Epithelial cell of prostate (primary cell): ENCODE measurements around the gene CRACDL.

Experiments used
- DNase-seq: peaks from one replicate; pipeline ENCODE4 v3.0.0-alpha.2; 2011; ENCODE audit warnings: low read depth, low spot score
- H3K27ac ChIP-seq: fragments of 450-650 bp; 2 replicates; pipeline ENCODE4 v1.5.1; 2017; ENCODE audit warnings: mild to moderate bottlenecking

Gene CRACDL

GRCh38 chr2:98935777-98936352 is at the start of gene CRACDL:
TSS of gene CRACDL (minus strand) at chr2:98936225. CDS start at chr2:98846800, 89,425 bp downstream.
- DNase-seq, result no peak

GRCh38 chr2:98975611-98976010 is 39.6 kb upstream of the CRACDL start:
- H3K27ac ChIP-seq, result no peak overlapping the region
- DNase-seq, result no peak

More at GRCh38 chr2:98935777-98936352, at the start of gene CRACDL:
- H3K27ac ChIP-seq, result no peak within 1 kb of the TSS

- no peak for DNase-seq
- H3K27ac ChIP-seq, result no peak overlapping the region
Observed at GRCh38 chr2:98972582-98973167, 36.6 kb upstream of the CRACDL start.

DNA sequence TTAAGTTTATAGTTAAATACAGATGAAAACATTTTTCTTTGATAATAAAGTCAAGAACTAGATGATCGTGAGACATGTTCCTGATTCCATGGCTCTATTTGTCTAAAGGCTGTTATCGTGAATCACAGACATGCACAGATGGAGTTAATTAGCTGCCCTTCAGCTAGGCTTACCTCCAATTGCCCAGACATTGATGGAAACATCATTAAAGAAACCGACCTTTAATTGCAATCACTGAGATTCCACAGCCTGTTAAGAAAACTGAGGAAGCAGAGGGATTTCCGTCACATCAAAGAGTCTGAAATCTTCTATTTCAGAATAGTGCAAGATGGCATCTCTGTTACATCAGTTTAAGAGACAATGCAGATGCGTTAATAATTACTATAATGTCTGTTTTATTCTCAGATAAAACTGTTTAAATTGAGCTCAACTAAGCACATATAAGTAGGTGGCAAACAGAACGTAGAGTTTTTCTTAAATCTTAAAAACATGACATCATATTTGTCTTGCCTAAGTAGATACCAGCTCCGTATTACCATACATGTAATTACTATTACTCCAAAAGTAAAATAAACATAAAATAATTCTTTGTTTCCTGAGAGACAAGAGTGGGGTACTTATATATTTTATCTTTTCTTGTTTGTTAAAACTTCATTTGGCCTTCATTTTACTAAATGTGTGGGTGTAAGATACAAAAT is 23.9 kb upstream of the CRACDL start:
- no peak overlapping the region for H3K27ac ChIP-seq
- no peak for DNase-seq

- DNase-seq, result no peak
- no peak overlapping the region for H3K27ac ChIP-seq
Observed at GRCh38 chr2:98952966-98953365, 16.9 kb upstream of the CRACDL start.

GRCh38 chr2:98948956-98949739 is 13.1 kb upstream of the CRACDL start:
- H3K27ac ChIP-seq, result no peak overlapping the region
- no peak for DNase-seq

- H3K27ac ChIP-seq, result no peak overlapping the region
- DNase-seq, result no peak
Observed at GRCh38 chr2:98947554-98947953, 11.5 kb upstream of the CRACDL start.

- no peak overlapping the region for H3K27ac ChIP-seq
- DNase-seq, result no peak
Observed at GRCh38 chr2:98946855-98947254, 10.8 kb upstream of the CRACDL start.

- no peak overlapping the region for H3K27ac ChIP-seq
- no peak for DNase-seq
Observed at GRCh38 chr2:98944775-98945174, 8.8 kb upstream of the CRACDL start.

DNA sequence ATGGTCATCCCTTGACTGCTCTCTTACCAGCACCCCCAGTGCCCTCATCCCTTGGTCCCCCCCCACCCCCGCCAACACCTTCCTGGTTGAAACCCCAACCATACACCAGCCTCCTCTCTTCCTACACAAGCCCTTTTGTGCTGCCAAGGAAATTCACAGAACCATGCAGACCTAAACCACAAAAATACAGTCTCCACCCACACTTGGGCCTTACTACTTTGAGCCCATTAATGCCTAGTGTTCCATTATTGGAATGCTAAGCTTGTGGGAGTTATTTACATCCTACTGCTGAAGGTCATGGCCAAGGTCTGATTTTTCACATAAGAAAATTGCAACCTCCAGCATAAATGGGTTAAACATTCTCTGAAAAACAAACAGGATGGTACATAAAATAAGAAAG is 4.1 kb upstream of the CRACDL start:
- DNase-seq, result no peak
- no peak overlapping the region for H3K27ac ChIP-seq

- DNase-seq, result no peak
- no peak overlapping the region for H3K27ac ChIP-seq
Observed at GRCh38 chr2:98937906-98938305, 1.9 kb upstream of the CRACDL start.

GRCh38 chr2:98936353-98937351 is 627 bp upstream of the CRACDL start:
- H3K27ac ChIP-seq, result no peak overlapping the region
- DNase-seq, result no peak

GRCh38 chr2:98935111-98935770 is 784 bp downstream of the CRACDL start:
- no peak overlapping the region for H3K27ac ChIP-seq
- no peak for DNase-seq

DNA sequence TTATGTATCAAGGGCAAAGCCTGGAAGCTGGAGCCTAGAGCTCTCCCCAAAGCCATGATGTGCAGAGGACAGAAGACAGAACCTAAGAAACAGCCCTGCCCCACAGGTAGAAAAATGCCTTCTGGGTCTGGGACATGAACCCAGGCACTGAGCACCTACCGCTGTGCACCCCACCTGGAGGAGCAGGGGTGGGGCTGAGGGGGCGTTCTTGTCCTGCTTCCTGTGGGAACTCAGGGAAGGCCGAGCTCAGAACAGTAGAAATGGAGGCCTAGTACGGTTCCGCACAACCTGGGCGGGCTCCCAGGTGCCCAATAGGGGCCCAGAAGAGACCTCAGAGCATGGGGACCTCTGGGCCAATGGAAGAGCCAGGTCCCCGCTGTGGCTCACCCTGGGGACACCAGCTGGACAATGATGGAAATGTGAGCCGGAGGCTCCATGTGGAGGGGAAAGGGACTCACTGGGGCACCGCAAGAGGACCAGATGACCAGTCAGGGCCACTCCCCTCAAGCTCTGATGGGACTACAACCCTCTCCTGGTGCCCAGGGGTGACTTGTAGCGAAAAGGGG is 3.2 kb downstream of the CRACDL start:
- H3K27ac ChIP-seq, result no peak overlapping the region
- DNase-seq, result no peak

DNA sequence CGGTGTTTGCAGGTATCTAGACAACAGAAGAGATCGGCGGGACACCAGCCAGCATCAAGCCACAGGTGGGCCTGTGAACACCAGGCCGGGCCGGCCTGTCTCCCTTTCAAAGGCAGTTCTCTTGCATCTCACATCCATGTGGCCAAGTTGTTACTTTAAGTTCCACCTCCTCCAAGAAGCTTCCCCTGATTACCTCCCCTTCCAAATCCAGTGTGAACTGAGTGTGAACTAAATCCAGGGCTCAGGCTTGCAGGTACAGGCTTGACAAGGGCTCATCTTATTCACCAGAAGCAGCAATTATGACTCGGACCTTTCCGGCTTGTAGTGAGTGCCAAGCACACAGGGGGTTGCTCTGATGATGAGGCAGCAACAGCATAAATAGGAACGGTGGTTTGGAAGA is 3.9 kb downstream of the CRACDL start:
- no peak for DNase-seq

GRCh38 chr2:98931596-98931995 is 4.4 kb downstream of the CRACDL start:
- no peak for DNase-seq
- no peak overlapping the region for H3K27ac ChIP-seq

More for the DNA sequence above, 3.9 kb downstream of the CRACDL start:
- no peak overlapping the region for H3K27ac ChIP-seq

GRCh38 chr2:98929920-98930319 is 6.1 kb downstream of the CRACDL start:
- no peak for DNase-seq

GRCh38 chr2:98928242-98928641 is 7.8 kb downstream of the CRACDL start:
- DNase-seq, result no peak
- H3K27ac ChIP-seq, result no peak overlapping the region

More at GRCh38 chr2:98929920-98930319, 6.1 kb downstream of the CRACDL start:
- H3K27ac ChIP-seq, result no peak overlapping the region

- DNase-seq, result no peak
- H3K27ac ChIP-seq, result no peak overlapping the region
Observed at GRCh38 chr2:98927027-98927426, 9.0 kb downstream of the CRACDL start.
